ENCODE data around the gene EYA4. TPM values are rescaled to one million over a fixed set of nuclear protein-coding genes. Genes with fewer than 3 reads are reported as not detected.
A peak's percentile ranks its signal among the peaks of the same experiment; 100 is the strongest.

Gene EYA4
- total and polyA plus RNA-seq, 2 of the 4 experiments (the other 2 are of a cell fraction): 5.7 to 11.1 TPM

DNA sequence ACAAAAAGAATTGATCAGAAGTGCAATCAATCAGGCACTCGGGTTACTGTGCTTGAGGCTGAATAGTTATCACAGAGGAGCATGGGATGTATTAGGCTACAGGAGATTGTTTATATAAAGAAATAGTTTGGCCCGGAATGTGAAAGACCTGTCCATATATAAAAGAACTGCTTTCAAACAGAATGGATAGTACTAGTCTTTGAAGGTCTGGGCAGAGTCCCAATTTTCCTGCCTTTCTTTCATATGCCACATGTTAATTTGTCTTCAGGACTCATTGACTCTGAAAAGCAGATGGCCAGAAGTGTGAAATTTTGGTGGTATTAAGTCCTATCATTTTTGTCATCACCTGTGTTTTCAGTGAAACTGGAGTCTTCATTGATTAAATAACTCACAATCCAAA lies 314.5 kb downstream of the EYA4 start:
- H4K20me1 ChIP-seq (ENCODE audit: insufficient read depth, low read length): no peaks in the 10 kb centered on the region
- POLR2A ChIA-PET (ENCODE audit: unreplicated experiment): no interaction called here
- no peak overlapping the region for H2BK120ac ChIP-seq (ENCODE audit: low read depth, low read length)
- H3K18ac ChIP-seq (ENCODE audit: low read depth, low read length): no peak overlapping the region
- CTCF ChIA-PET: no interaction called here
- H3K4ac ChIP-seq (ENCODE audit: low read depth, low read length): no peak overlapping the region
- no peak overlapping the region for H2BK15ac ChIP-seq (ENCODE audit: low read depth, low read length)
- in situ Hi-C loops (cut with MboI; ENCODE audit: low sequenced_read_pairs) (loop anchor here (10.0 kb wide), 1 partner anchor 371 kb away; no protein-coding TSS in a partner anchor), dilution Hi-C loops (cut with HindIII; ENCODE audit: low sequenced_read_pairs, unreplicated experiment) (no loop called here), intact Hi-C loops (cut with micrococcal nuclease) (no loop called here)
- H3K56ac ChIP-seq (ENCODE audit: extremely low read depth, insufficient read depth, low read length): no peak overlapping the region
- TF ChIP-seq RCOR1 (IDR thresholded peaks at IDR 0.05; ENCODE audit: insufficient replicate concordance, low read length) (no peak), CHD1 (IDR thresholded peaks at IDR 0.05; ENCODE audit: low read depth, low read length) (no peak), NFE2L2 (IDR thresholded peaks at IDR 0.05; ENCODE audit: low read depth, low read length) (no peak), CEBPB (IDR thresholded peaks at IDR 0.05; ENCODE audit: low read depth, low read length) (no peak), RAD21 (IDR thresholded peaks at IDR 0.05; ENCODE audit: low read length) (no peak), SMC3 (IDR thresholded peaks at IDR 0.05; ENCODE audit: low read depth, low read length) (no peak), MXI1 (IDR thresholded peaks at IDR 0.05; ENCODE audit: borderline replicate concordance, low read depth, low read length) (no peak), POLR2A (IDR thresholded peaks at IDR 0.05; ENCODE audit: low read depth, low read length) (no peak), MAFK (IDR thresholded peaks at IDR 0.05; ENCODE audit: low read depth, low read length) (no peak), BHLHE40 (IDR thresholded peaks at IDR 0.05; ENCODE audit: low read depth, low read length) (no peak), FOS (IDR thresholded peaks at IDR 0.05; ENCODE audit: low read depth, low read length) (no peak)
- TF ChIP-seq, protein P1, sequence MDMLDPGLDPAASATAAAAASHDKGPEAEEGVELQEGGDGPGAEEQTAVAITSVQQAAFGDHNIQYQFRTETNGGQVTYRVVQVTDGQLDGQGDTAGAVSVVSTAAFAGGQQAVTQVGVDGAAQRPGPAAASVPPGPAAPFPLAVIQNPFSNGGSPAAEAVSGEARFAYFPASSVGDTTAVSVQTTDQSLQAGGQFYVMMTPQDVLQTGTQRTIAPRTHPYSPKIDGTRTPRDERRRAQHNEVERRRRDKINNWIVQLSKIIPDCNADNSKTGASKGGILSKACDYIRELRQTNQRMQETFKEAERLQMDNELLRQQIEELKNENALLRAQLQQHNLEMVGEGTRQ (IDR thresholded peaks at IDR 0.05; ENCODE audit: low read depth, low read length): no peak
- TF ChIP-seq, protein P2, sequence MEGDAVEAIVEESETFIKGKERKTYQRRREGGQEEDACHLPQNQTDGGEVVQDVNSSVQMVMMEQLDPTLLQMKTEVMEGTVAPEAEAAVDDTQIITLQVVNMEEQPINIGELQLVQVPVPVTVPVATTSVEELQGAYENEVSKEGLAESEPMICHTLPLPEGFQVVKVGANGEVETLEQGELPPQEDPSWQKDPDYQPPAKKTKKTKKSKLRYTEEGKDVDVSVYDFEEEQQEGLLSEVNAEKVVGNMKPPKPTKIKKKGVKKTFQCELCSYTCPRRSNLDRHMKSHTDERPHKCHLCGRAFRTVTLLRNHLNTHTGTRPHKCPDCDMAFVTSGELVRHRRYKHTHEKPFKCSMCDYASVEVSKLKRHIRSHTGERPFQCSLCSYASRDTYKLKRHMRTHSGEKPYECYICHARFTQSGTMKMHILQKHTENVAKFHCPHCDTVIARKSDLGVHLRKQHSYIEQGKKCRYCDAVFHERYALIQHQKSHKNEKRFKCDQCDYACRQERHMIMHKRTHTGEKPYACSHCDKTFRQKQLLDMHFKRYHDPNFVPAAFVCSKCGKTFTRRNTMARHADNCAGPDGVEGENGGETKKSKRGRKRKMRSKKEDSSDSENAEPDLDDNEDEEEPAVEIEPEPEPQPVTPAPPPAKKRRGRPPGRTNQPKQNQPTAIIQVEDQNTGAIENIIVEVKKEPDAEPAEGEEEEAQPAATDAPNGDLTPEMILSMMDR (conservative IDR thresholded peaks at IDR 0.05; ENCODE audit: low read depth, low read length): no peak
- TF ChIP-seq, protein P3, sequence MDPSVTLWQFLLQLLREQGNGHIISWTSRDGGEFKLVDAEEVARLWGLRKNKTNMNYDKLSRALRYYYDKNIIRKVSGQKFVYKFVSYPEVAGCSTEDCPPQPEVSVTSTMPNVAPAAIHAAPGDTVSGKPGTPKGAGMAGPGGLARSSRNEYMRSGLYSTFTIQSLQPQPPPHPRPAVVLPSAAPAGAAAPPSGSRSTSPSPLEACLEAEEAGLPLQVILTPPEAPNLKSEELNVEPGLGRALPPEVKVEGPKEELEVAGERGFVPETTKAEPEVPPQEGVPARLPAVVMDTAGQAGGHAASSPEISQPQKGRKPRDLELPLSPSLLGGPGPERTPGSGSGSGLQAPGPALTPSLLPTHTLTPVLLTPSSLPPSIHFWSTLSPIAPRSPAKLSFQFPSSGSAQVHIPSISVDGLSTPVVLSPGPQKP (IDR thresholded peaks at IDR 0.05; ENCODE audit: borderline replicate concordance, low read depth, low read length): no peak
- H4K8ac ChIP-seq (ENCODE audit: low read depth in 2 of 2, low read length in 2 of 2): no peak overlapping the region
- H3K9ac ChIP-seq (ENCODE audit: low read depth, low read length): no peak overlapping the region
- H3K27me3 ChIP-seq (ENCODE audit: control insufficient read depth, insufficient read depth, low read length): no peaks in the 10 kb centered on the region
- H2BK5ac ChIP-seq (ENCODE audit: low read depth, low read length, poor library complexity, severe bottlenecking): no peak overlapping the region
- H4K5ac ChIP-seq (ENCODE audit: low read depth, low read length): no peak overlapping the region
- H3K79me1 ChIP-seq (ENCODE audit: low read depth in 1 of 2, low read length in 2 of 2): no peaks in the 10 kb centered on the region
- peaks cover 10% of the 10 kb centered on the region for H3K4me1 ChIP-seq (ENCODE audit: control insufficient read depth, insufficient read depth, low read length)
- H3K9me1 ChIP-seq (ENCODE audit: insufficient read depth, low read length): peaks cover 3% of the 10 kb centered on the region; the same call in 1 of the 2 replicates
- H3K36me3 ChIP-seq (ENCODE audit: control insufficient read depth, insufficient read depth, low read length): no peaks in the 10 kb centered on the region
- H3K27ac ChIP-seq (ENCODE audit: insufficient read depth, low read length): no peak overlapping the region
- peaks cover 16% of the 10 kb centered on the region for H3K9me3 ChIP-seq (ENCODE audit: control insufficient read depth, insufficient read depth, low read length)
- no peak overlapping the region for H4K91ac ChIP-seq (ENCODE audit: insufficient read depth, low read depth, low read length)
- no peak overlapping the region for H2BK20ac ChIP-seq (ENCODE audit: low read depth, low read length)
- H2AK5ac ChIP-seq (ENCODE audit: low read depth, low read length): no peak overlapping the region
- H3K4me3 ChIP-seq (ENCODE audit: insufficient read depth, low read depth, low read length): no peak overlapping the region
- no peak overlapping the region for H2AK9ac ChIP-seq (replicated peaks; ENCODE audit: low read depth, low read length, poor library complexity)
- no peak overlapping the region for H3K14ac ChIP-seq (replicated peaks; ENCODE audit: low read depth, low read length)
- BruUV-seq (replicated peaks): no TSS peak
- ATAC-seq (ENCODE audit: low read depth): no peak
- peak; percentile 24 for DNase-seq
- H3K23ac ChIP-seq (ENCODE audit: low read depth, low read length): no peak overlapping the region
- H2AFZ ChIP-seq (replicated peaks; ENCODE audit: low read length, poor library complexity): no peak overlapping the region
- no peak overlapping the region for H3K4me2 ChIP-seq (ENCODE audit: low read depth, low read length)
- no CpG with 5 or more reads among the region's 2 CpGs for WGBS, 2 experiments (ENCODE audit: extremely low coverage in 2 of 2, insufficient read length in 1 of 2)

All from IMR-90 (cell line).